GM23338 (cell line): ENCODE data around the gene CDCA5. TPM values are rescaled to one million over a fixed set of nuclear protein-coding genes. Genes with fewer than 3 reads are reported as not detected.

Experiments
- ATAC-seq: fragments of 200-7000 bp; cut with Tn5 transposase; 3 replicates; pipeline ENCODE4 v1.9.1; 2020
- DNase-seq: peaks from one replicate; pipeline ENCODE4 v3.0.0-alpha.2; 2015; ENCODE audit warnings: low spot score
- H2AFZ ChIP-seq: fragments of 200-600 bp; sonication (generic); 2 replicates; pipeline ENCODE4 v1.8.0; 2016; ENCODE audit warnings: antibody characterized with exemption, mild to moderate bottlenecking, moderate library complexity
- H3F3A ChIP-seq: fragments of 200-600 bp; sonication (generic); replicated peaks from 2 replicates; pipeline ENCODE4 v1.8.0; 2017; ENCODE audit warnings: antibody characterized with exemption, mixed run types, low read depth
- H3K27ac ChIP-seq: fragments of 200-600 bp; sonication (generic); 2 replicates; pipeline ENCODE4 v1.6.1; 2016; ENCODE audit warnings: low read depth
- H3K27me3 ChIP-seq: fragments of 200-600 bp; sonication (generic); 2 replicates; pipeline ENCODE4 v1.8.0; 2016; ENCODE audit warnings: mild to moderate bottlenecking, mixed run types, moderate library complexity; ENCODE audit not compliant: insufficient read depth
- H3K36me3 ChIP-seq: fragments of 200-600 bp; sonication (generic); 2 replicates; pipeline ENCODE4 v1.8.0; 2016; ENCODE audit warnings: mild to moderate bottlenecking; ENCODE audit not compliant: insufficient read depth
- H3K4me1 ChIP-seq: fragments of 200-600 bp; sonication (generic); 2 replicates; pipeline ENCODE4 v1.8.0; 2016; ENCODE audit warnings: mild to moderate bottlenecking, moderate library complexity; ENCODE audit not compliant: insufficient read depth
- H3K4me2 ChIP-seq: fragments of 200-600 bp; sonication (generic); 2 replicates; pipeline ENCODE4 v1.7.1; 2017; ENCODE audit warnings: mixed run types
- H3K4me3 ChIP-seq: fragments of 200-600 bp; sonication (generic); 2 replicates; pipeline ENCODE4 v1.6.1; 2016; ENCODE audit warnings: mixed run types
- H3K79me2 ChIP-seq: fragments of 200-600 bp; sonication (generic); replicated peaks from 2 replicates; pipeline ENCODE4 v1.8.0; 2017; ENCODE audit warnings: mild to moderate bottlenecking; ENCODE audit not compliant: insufficient read depth
- H3K9me2 ChIP-seq: fragments of 200-600 bp; sonication (generic); 2 replicates; pipeline ENCODE4 v1.8.0; 2017; ENCODE audit not compliant: insufficient read depth
- H4K20me1 ChIP-seq: fragments of 200-600 bp; sonication (generic); replicated peaks from 2 replicates; pipeline ENCODE4 v1.8.0; 2017; ENCODE audit warnings: mild to moderate bottlenecking; ENCODE audit not compliant: insufficient read depth
- H3K27ac Mint-ChIP-seq: 2 replicates; pipeline ENCODE4 v1.8.0; 2020; ENCODE audit warnings: inconsistent platforms, mild to moderate bottlenecking, moderate library complexity, mixed read lengths
- H3K27me3 Mint-ChIP-seq: 3 replicates; pipeline ENCODE4 v1.8.0; 2022; ENCODE audit warnings: low read depth, mild to moderate bottlenecking, moderate library complexity, mixed read lengths, inconsistent platforms; ENCODE audit not compliant: insufficient read depth, poor library complexity
- H3K36me3 Mint-ChIP-seq: 3 replicates; pipeline ENCODE4 v1.8.0; 2021; ENCODE audit warnings: low read depth, mild to moderate bottlenecking, inconsistent platforms, moderate library complexity, mixed read lengths
- H3K4me1 Mint-ChIP-seq: 3 replicates; pipeline ENCODE4 v1.8.0; 2020; ENCODE audit warnings: mild to moderate bottlenecking, inconsistent platforms, mixed read lengths
- H3K4me3 Mint-ChIP-seq: 3 replicates; pipeline ENCODE4 v1.8.0; 2021; ENCODE audit warnings: moderate library complexity, mild to moderate bottlenecking, inconsistent platforms, mixed read lengths
- H3K9me3 Mint-ChIP-seq: 3 replicates; pipeline ENCODE4 v1.8.0; 2020; ENCODE audit warnings: moderate library complexity, mild to moderate bottlenecking, inconsistent platforms, mixed read lengths
- CREB1 ChIP-seq: fragments of 250-450 bp; sonication (Bioruptor Pico); IDR thresholded peaks from 2 replicates; pipeline ENCODE4 v1.5.0; 2020; ENCODE audit warnings: low read depth, mild to moderate bottlenecking, moderate library complexity
- ETS1 ChIP-seq: IDR thresholded peaks from 2 replicates; pipeline ENCODE4 v1.6.1; 2016; ENCODE audit warnings: antibody characterized with exemption
- EZH2 ChIP-seq: fragments of 200-600 bp; sonication (generic); IDR thresholded peaks from one replicate; pipeline ENCODE4 v1.8.0; 2017; ENCODE audit warnings: antibody characterized with exemption, mild to moderate bottlenecking, low read depth; ENCODE audit not compliant: unreplicated experiment
- EZH2phosphoT487 ChIP-seq: fragments of 200-600 bp; sonication (generic); IDR thresholded peaks from one replicate; pipeline ENCODE4 v1.8.1; 2018; ENCODE audit warnings: antibody characterized with exemption; ENCODE audit not compliant: unreplicated experiment
- NANOG ChIP-seq: IDR thresholded peaks from 2 replicates; pipeline ENCODE4 v1.6.1; 2016; ENCODE audit warnings: antibody characterized with exemption, borderline replicate concordance
- POLR2AphosphoS5 ChIP-seq: IDR thresholded peaks from 2 replicates; pipeline ENCODE4 v1.6.1; 2016; ENCODE audit warnings: antibody characterized with exemption, low read depth
- STAT1 ChIP-seq: IDR thresholded peaks from one replicate; pipeline ENCODE4 v1.6.1; 2016; ENCODE audit warnings: antibody characterized with exemption; ENCODE audit not compliant: unreplicated experiment
- ZNF114 ChIP-seq: fragments of 250-450 bp; sonication (Bioruptor Pico); IDR thresholded peaks from 2 replicates; pipeline ENCODE4 v1.5.0; 2020; ENCODE audit warnings: mild to moderate bottlenecking, moderate library complexity
- ZNF331 ChIP-seq: fragments of 250-450 bp; sonication (Bioruptor Pico); IDR thresholded peaks from 2 replicates; pipeline ENCODE4 v1.5.0; 2020; ENCODE audit warnings: low read depth, mild to moderate bottlenecking, moderate library complexity
- polyA plus RNA-seq: library from polyadenylated mRNA; unstranded; fragments of >200 nt; fragmentation: Nextera tagmentation; extraction: Ambion mirVana; gene quantifications from 2 replicates; pipeline ENCODE4 v1.2.1, GENCODE V29; 2016
- total RNA-seq: library from RNA; depleted of rRNA; stranded (reverse); fragments of >200 nt; shearing (Covaris generic); gene quantifications from 2 replicates; pipeline ENCODE4 v1.2.3, GENCODE V29; 2014
- TF ChIP-seq, protein P1 (sequence below): IDR thresholded peaks from one replicate; pipeline ENCODE4 v1.6.1; 2018; ENCODE audit warnings: antibody characterized with exemption; ENCODE audit not compliant: unreplicated experiment
- TF ChIP-seq, protein P2 (sequence below), 2 experiments: fragments of 200-600 bp in 1 of 2; sonication (generic) in 1 of 2; conservative IDR thresholded peaks; 2 replicates each; pipeline versions ENCODE4 v1.5.1 to v1.6.1; 2016 to 2017; ENCODE audit warnings: antibody characterized with exemption in 2 of 2, low read depth in 2 of 2, mild to moderate bottlenecking in 2 of 2, moderate library complexity in 1 of 2

CDCA5 gene
- total and polyA plus RNA-seq, 2 experiments from 2014 or later, result 53.3 to 70.9 TPM

DNA sequence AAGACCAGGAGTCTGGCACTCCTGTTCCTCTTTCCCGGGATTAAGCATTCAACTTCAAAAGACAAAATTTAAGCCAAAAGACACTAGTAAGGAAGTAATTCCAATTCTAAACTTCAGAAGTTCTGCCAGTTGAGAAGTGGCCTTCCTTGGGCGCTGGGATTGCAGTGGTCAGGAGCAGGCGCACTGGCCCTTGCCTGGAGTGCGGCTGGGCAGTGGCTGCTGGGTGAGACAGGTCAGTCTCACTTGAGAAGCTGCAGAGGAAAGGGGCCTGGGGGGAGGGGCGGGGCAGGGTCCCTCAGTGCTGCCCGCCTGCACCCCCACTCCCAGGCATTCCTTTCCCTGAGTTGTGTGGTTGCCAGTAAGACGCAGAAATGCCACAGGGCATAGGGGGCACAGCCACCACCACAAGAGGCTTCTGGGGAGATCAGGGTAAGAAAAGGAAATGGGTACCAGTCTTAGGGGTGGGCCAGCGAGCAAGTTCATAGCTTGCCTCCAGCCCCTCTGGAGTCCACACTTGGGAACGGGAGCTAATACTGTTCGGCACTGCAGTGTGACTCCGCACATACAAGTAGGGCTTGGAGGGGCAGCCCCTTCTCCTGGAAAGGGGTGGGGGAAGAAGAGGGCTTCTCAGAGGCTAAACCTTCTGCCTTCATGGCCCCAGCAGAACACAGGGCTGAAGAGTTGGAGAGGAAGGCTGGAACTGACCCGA is 43.8 kb upstream of the CDCA5 start:
- ATAC-seq (no peak), DNase-seq (no peak)
- peaks cover 6% of the 10 kb centered on the region for H3K36me3 ChIP-seq
- Mint-ChIP-seq H3K27me3 (peaks cover 3% of the 10 kb centered on the region), H3K36me3 (peaks cover 54% of the 10 kb centered on the region), H3K27ac (no peak overlapping the region), H3K4me3 (no peak overlapping the region), H3K9me3 (no peaks in the 10 kb centered on the region; the same call in 2 of the 3 replicates), H3K4me1 (peaks cover 5% of the 10 kb centered on the region)
- H3K27ac ChIP-seq, result no peak overlapping the region
- H3K27me3 ChIP-seq, result no peaks in the 10 kb centered on the region
- no peaks in the 10 kb centered on the region for H3K9me2 ChIP-seq
- peaks cover 3% of the 10 kb centered on the region; the same call in 1 of the 2 replicates for H4K20me1 ChIP-seq
- H3K79me2 ChIP-seq, result peaks cover 23% of the 10 kb centered on the region
- H2AFZ ChIP-seq, result no peak overlapping the region
- H3K4me2 ChIP-seq, result no peak overlapping the region
- H3K4me1 ChIP-seq, result peaks cover 4% of the 10 kb centered on the region; the same call in 1 of the 2 replicates
- TF ChIP-seq, protein P1, sequence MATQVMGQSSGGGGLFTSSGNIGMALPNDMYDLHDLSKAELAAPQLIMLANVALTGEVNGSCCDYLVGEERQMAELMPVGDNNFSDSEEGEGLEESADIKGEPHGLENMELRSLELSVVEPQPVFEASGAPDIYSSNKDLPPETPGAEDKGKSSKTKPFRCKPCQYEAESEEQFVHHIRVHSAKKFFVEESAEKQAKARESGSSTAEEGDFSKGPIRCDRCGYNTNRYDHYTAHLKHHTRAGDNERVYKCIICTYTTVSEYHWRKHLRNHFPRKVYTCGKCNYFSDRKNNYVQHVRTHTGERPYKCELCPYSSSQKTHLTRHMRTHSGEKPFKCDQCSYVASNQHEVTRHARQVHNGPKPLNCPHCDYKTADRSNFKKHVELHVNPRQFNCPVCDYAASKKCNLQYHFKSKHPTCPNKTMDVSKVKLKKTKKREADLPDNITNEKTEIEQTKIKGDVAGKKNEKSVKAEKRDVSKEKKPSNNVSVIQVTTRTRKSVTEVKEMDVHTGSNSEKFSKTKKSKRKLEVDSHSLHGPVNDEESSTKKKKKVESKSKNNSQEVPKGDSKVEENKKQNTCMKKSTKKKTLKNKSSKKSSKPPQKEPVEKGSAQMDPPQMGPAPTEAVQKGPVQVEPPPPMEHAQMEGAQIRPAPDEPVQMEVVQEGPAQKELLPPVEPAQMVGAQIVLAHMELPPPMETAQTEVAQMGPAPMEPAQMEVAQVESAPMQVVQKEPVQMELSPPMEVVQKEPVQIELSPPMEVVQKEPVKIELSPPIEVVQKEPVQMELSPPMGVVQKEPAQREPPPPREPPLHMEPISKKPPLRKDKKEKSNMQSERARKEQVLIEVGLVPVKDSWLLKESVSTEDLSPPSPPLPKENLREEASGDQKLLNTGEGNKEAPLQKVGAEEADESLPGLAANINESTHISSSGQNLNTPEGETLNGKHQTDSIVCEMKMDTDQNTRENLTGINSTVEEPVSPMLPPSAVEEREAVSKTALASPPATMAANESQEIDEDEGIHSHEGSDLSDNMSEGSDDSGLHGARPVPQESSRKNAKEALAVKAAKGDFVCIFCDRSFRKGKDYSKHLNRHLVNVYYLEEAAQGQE, result no peak
- TF ChIP-seq NANOG (no peak), EZH2 (no peak), ETS1 (no peak), CREB1 (CRISPR knock-in tag) (no peak), POLR2AphosphoS5 (no peak), STAT1 (no peak), ZNF114 (CRISPR knock-in tag) (no peak), EZH2phosphoT487 (no peak), ZNF331 (CRISPR knock-in tag) (no peak)
- TF ChIP-seq, protein P2, sequence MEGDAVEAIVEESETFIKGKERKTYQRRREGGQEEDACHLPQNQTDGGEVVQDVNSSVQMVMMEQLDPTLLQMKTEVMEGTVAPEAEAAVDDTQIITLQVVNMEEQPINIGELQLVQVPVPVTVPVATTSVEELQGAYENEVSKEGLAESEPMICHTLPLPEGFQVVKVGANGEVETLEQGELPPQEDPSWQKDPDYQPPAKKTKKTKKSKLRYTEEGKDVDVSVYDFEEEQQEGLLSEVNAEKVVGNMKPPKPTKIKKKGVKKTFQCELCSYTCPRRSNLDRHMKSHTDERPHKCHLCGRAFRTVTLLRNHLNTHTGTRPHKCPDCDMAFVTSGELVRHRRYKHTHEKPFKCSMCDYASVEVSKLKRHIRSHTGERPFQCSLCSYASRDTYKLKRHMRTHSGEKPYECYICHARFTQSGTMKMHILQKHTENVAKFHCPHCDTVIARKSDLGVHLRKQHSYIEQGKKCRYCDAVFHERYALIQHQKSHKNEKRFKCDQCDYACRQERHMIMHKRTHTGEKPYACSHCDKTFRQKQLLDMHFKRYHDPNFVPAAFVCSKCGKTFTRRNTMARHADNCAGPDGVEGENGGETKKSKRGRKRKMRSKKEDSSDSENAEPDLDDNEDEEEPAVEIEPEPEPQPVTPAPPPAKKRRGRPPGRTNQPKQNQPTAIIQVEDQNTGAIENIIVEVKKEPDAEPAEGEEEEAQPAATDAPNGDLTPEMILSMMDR (conservative IDR thresholded peaks at IDR 0.05; ENCODE audit: low read depth in 2 of 2), result no peak
- H3K4me3 ChIP-seq, result no peak overlapping the region
- H3F3A ChIP-seq, result peaks cover 10% of the 10 kb centered on the region; the same call in 1 of the 2 replicates
